ENCODE data around the gene GMIP. TPM values are rescaled to one million over a fixed set of nuclear protein-coding genes. Genes with fewer than 3 reads are reported as not detected.

Gene GMIP
- total and polyA plus RNA-seq, 12 donors = 1.4 to 11.8 (median 2.4) TPM

GRCh38 chr19:19642506-19643157 is 825 bp downstream of the GMIP start:
- Histone ChIP-seq H3K9me3 (no peaks in the 10 kb centered on the region), H3K4me1 (peaks cover 0 to 18% (median 12%) of the 10 kb centered on the region in 9 donors), H3K27ac (peak overlapping the region in 8 of 10 donors; percentile 30 to 96 (median 68)), H3K4me3 (peak overlapping the region; percentile 47 to 85 (median 76)), H3K27me3 (peaks cover 0 to 3% (median 0%) of the 10 kb centered on the region in 7 donors), H3K36me3 (peaks cover 0 to 75% (median 30%) of the 10 kb centered on the region in 9 donors)
- TF ChIP-seq CTCF (IDR thresholded peaks at IDR 0.05) = no peak
- no peak for DNase-seq
- ATAC-seq = peak in 4 of 8 donors; percentile 4 to 10 (median 6)
- WGBS, 2 donors = 27 to 33% methylated on average over 16 of the region's 16 CpGs
- intact Hi-C loops (cut with DNase I) = loop anchor here in 4 of 10 donors (2.0 to 5.0 kb wide), 2 partner anchors 110 kb away; no protein-coding TSS in a partner anchor

- TF ChIP-seq CTCF (IDR thresholded peaks at IDR 0.05) = no peak
- peaks cover 0 to 10% (median under 1%) of the 10 kb centered on the region in 9 donors for H3K4me1 ChIP-seq
- H3K27ac ChIP-seq = no peak overlapping the region
- DNase-seq (no peak), ATAC-seq (no peak)
- peaks cover 0 to 89% (median 4%) of the 10 kb centered on the region in 9 donors for H3K36me3 ChIP-seq
- 53 to 71% methylated on average over 51 to 53 of the region's 53 CpGs for WGBS, 2 donors
- no peak overlapping the region for H3K4me3 ChIP-seq
- intact Hi-C loops (cut with DNase I) = no loop called here
- peaks cover 0 to 6% (median 0%) of the 10 kb centered on the region in 7 donors for H3K27me3 ChIP-seq
- H3K9me3 ChIP-seq = no peaks in the 10 kb centered on the region
Measured at GRCh38 chr19:19637523-19638251, 5.8 kb downstream of the GMIP start.

- DNase-seq = no peak
- WGBS, 2 donors = 58 to 77% methylated on average over 24 to 27 of the region's 27 CpGs
- no peaks in the 10 kb centered on the region for H3K9me3 ChIP-seq
- no peak for TF ChIP-seq CTCF (IDR thresholded peaks at IDR 0.05)
- peaks cover 0 to 7% (median 0%) of the 10 kb centered on the region in 9 donors for H3K4me1 ChIP-seq
- H3K36me3 ChIP-seq = peaks cover 0 to 94% (median 4%) of the 10 kb centered on the region in 9 donors
- peaks cover 0 to 6% (median 0%) of the 10 kb centered on the region in 7 donors for H3K27me3 ChIP-seq
- no peak overlapping the region for H3K4me3 ChIP-seq
- intact Hi-C loops (cut with DNase I) = no loop called here
- ATAC-seq = no peak
- no peak overlapping the region for H3K27ac ChIP-seq
Measured at GRCh38 chr19:19637186-19637522, 6.3 kb downstream of the GMIP start.

GRCh38 chr19:19636573-19637185 is 6.8 kb downstream of the GMIP start:
- DNase-seq (no peak), ATAC-seq (no peak)
- peaks cover 0 to 97% (median 4%) of the 10 kb centered on the region in 9 donors for H3K36me3 ChIP-seq
- intact Hi-C loops (cut with DNase I) = no loop called here
- no peak overlapping the region for H3K4me3 ChIP-seq
- TF ChIP-seq CTCF (IDR thresholded peaks at IDR 0.05) = no peak
- H3K27ac ChIP-seq = no peak overlapping the region
- 92 to 98% methylated on average over 9 of the region's 9 CpGs for WGBS, 2 donors
- peaks cover 0 to 6% (median 0%) of the 10 kb centered on the region in 7 donors for H3K27me3 ChIP-seq
- H3K9me3 ChIP-seq = no peaks in the 10 kb centered on the region
- peaks cover 0 to 3% (median 0%) of the 10 kb centered on the region in 9 donors for H3K4me1 ChIP-seq
